Measurements from ENCODE around the gene PAK6. TPM values are rescaled to one million over a fixed set of nuclear protein-coding genes. Genes with fewer than 3 reads are reported as not detected.

Gene PAK6
- polyA plus RNA-seq, 1 donor from 2014 or later, result 32.4 TPM

DNA sequence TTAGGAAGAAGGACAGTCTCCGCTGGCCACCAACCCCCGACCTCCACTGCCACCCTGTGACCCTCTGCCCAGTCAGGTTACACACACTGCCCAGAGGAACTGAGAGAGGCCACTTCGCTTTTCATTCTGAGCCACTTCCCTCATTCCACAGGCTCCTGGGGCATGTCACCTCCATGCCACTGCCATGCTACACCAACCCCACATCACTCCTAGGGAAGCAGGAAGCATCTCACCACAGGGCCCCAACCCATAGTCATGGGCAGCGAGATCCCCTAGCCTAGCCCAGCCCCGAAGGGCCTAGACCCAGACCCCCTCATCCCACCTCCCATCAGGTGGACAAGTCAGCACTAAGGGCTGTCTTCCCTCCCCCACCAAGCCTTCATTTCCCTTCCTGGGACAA lies 67.5 kb downstream of the PAK6 start:
- H3K9ac ChIP-seq (ENCODE audit: low read length), result no peak overlapping the region
- no peaks in the 10 kb centered on the region for H3K36me3 ChIP-seq (ENCODE audit: insufficient read depth, low read length)
- H3K79me2 ChIP-seq (replicated peaks; ENCODE audit: insufficient read depth, low read length), result no peaks in the 10 kb centered on the region
- no peak overlapping the region for H2AFZ ChIP-seq (ENCODE audit: low read depth, low read length)
- H3K27me3 ChIP-seq (ENCODE audit: insufficient read depth, low read depth, low read length), result no peaks in the 10 kb centered on the region
- H3K9me2 ChIP-seq (ENCODE audit: insufficient read depth, low read length), result no peaks in the 10 kb centered on the region
- no peaks in the 10 kb centered on the region for H4K20me1 ChIP-seq (ENCODE audit: insufficient read depth)
- no peaks in the 10 kb centered on the region for H3K9me3 ChIP-seq (ENCODE audit: low read length)
- H3K4me2 ChIP-seq (ENCODE audit: low read length), result no peak overlapping the region
- TF ChIP-seq RAD21 (conservative IDR thresholded peaks at IDR 0.05) (no peak), REST (IDR thresholded peaks at IDR 0.05; ENCODE audit: borderline replicate concordance) (no peak), EZH2 (IDR thresholded peaks at IDR 0.05; ENCODE audit: borderline replicate concordance, insufficient read depth, low read length, poor library complexity, severe bottlenecking) (no peak)
- no peak overlapping the region for H3K4me3 ChIP-seq (ENCODE audit: low read length)
- H3K27ac ChIP-seq (ENCODE audit: low read length), result no peak overlapping the region
- H3F3A ChIP-seq (ENCODE audit: insufficient read depth, low read length, poor library complexity, severe bottlenecking), result no peaks in the 10 kb centered on the region

DNA sequence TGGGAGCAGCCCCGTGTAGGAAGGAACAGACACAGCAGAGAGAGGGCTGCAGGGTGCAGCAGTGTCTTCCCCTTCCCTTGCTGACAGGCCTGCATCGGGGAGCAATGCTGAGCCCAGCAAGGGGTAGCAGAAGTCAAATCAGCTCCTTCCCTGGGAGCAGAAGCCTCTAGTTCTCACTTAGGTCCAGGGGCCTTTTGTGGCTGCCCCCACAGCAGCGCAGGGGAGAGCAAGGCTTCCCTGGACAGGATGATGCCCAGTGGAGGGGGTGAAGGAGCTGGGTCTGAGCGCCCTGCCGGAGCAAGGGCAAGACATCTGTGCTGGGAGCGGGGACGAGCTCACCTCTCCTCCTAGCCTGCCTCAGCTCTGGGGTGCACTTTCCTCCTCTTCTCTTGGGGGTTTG lies 68.0 kb downstream of the PAK6 start:
- H3K4me3 ChIP-seq (ENCODE audit: low read length), result no peak overlapping the region
- H3K9me3 ChIP-seq (ENCODE audit: low read length), result no peaks in the 10 kb centered on the region
- no peak overlapping the region for H2AFZ ChIP-seq (ENCODE audit: low read depth, low read length)

More for the DNA sequence above, 68.0 kb downstream of the PAK6 start:
- Histone ChIP-seq H4K20me1 (ENCODE audit: insufficient read depth) (no peaks in the 10 kb centered on the region), H3K9ac (ENCODE audit: low read length) (no peak overlapping the region), H3K9me2 (ENCODE audit: insufficient read depth, low read length) (no peaks in the 10 kb centered on the region), H3K79me2 (replicated peaks; ENCODE audit: insufficient read depth, low read length) (no peaks in the 10 kb centered on the region), H3K36me3 (ENCODE audit: insufficient read depth, low read length) (no peaks in the 10 kb centered on the region), H3K27ac (ENCODE audit: low read length) (no peak overlapping the region), H3K4me2 (ENCODE audit: low read length) (no peak overlapping the region), H3F3A (ENCODE audit: insufficient read depth, low read length, poor library complexity, severe bottlenecking) (no peaks in the 10 kb centered on the region), H3K27me3 (ENCODE audit: insufficient read depth, low read depth, low read length) (no peaks in the 10 kb centered on the region)
- TF ChIP-seq TAF1 (IDR thresholded peaks at IDR 0.05; ENCODE audit: low read depth) (no peak), EZH2 (IDR thresholded peaks at IDR 0.05; ENCODE audit: borderline replicate concordance, insufficient read depth, low read length, poor library complexity, severe bottlenecking) (no peak), POLR2AphosphoS5 (IDR thresholded peaks at IDR 0.05) (no peak), REST (IDR thresholded peaks at IDR 0.05; ENCODE audit: borderline replicate concordance) (no peak), SMC3 (conservative IDR thresholded peaks at IDR 0.05; ENCODE audit: poor library complexity) (no peak), RAD21 (conservative IDR thresholded peaks at IDR 0.05) (no peak), EP300 (conservative IDR thresholded peaks at IDR 0.05; ENCODE audit: poor library complexity, severe bottlenecking) (no peak), MXI1 (conservative IDR thresholded peaks at IDR 0.05; ENCODE audit: poor library complexity, severe bottlenecking) (no peak)
- TF ChIP-seq, protein P1, sequence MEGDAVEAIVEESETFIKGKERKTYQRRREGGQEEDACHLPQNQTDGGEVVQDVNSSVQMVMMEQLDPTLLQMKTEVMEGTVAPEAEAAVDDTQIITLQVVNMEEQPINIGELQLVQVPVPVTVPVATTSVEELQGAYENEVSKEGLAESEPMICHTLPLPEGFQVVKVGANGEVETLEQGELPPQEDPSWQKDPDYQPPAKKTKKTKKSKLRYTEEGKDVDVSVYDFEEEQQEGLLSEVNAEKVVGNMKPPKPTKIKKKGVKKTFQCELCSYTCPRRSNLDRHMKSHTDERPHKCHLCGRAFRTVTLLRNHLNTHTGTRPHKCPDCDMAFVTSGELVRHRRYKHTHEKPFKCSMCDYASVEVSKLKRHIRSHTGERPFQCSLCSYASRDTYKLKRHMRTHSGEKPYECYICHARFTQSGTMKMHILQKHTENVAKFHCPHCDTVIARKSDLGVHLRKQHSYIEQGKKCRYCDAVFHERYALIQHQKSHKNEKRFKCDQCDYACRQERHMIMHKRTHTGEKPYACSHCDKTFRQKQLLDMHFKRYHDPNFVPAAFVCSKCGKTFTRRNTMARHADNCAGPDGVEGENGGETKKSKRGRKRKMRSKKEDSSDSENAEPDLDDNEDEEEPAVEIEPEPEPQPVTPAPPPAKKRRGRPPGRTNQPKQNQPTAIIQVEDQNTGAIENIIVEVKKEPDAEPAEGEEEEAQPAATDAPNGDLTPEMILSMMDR (IDR thresholded peaks at IDR 0.05; ENCODE audit: poor library complexity, severe bottlenecking), result no peak

Measured in neural cell (in vitro differentiated cells).